G401 (cell line): ENCODE measurements around the gene DLGAP5. TPM values are rescaled to one million over a fixed set of nuclear protein-coding genes. Genes with fewer than 3 reads are reported as not detected.

Experiments used
- DNase-seq: peaks from one replicate; pipeline ENCODE4 v3.0.0-alpha.2; 2015; ENCODE audit warnings: low spot score
- in situ Hi-C: cut with HindIII; loops from 2 replicates; pipeline ENCODE4 v1.10.0; 2016; ENCODE audit warnings: low sequenced_read_pairs, mixed read lengths
- total RNA-seq: library from RNA; depleted of rRNA; stranded (reverse); fragments of >200 nt; shearing (Covaris generic); gene quantifications from 2 replicates; pipeline ENCODE4 v1.2.3, GENCODE V29; 2014

The DLGAP5 gene
- total RNA-seq, 1 experiment from 2014 or later: 109 TPM

DNA sequence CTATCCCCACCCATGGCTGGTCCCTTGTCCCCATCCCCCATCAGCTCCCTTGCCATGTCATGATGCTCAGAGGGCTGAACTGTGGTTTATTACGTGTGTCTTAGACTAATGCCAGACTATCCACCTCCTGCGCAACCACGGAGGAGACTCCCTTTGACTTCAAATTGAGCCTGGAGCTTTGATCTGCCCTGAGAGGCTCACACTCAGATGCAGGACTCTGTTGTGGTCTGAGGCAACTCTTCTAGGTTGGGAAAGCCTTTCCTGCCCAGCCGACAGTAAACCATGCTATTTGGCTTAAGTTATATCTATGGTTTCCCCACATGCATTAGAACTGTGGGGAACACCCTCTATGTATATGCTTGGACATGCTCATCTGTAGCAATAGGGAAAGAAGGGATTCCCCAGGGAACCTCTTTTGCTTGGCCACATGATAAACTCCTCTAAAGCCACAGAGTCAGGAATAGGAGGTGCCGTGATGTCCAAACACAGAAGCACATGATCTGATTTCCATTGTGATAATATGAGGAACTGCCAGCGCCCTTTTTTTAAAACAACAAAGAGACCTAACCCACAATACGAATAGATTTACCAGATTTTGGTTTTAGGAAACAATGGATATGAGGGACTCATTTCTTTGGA lies 73.5 kb downstream of the DLGAP5 start:
- DNase-seq: no peak
- in situ Hi-C loops: no loop called here

DNA sequence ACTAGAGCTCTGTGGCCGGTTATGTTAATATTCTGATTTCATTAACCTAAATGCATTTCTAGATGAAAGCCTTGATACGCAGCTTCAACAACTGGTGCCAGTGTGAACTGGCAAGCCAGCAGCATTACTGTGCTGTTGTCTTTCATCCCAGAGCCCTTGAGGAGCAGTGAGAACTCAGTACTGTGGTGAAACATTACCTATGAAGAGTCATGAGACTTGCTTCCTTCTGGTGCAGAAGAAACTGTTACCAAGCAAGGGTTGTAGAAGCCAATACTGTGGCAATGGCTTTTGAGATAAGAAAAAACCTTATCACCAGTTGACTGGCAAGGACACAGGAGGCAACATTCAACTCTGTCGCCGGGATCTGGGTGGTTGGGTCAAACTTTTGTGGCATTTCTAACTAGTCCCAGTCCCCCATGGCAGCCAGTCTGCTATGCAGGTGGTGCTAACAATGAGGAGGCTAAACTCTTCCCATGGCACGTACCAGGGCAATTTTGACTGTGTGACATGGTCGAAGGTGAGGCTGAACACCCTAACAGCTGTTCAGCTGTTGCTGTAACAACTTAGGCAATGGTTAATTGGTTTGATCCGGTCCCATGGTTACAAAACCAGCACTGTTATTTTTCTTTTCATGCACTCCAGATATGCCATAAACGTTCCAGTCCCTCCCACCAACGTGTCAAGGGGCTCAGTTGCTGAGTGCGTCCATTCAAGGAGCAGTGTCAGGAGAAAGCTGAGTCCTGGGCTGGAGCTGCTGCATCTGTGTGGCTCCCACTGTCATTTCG lies 74.9 kb downstream of the DLGAP5 start:
- DNase-seq: no peak
- in situ Hi-C loops: no loop called here

- in situ Hi-C loops: no loop called here
- DNase-seq: no peak
Measured at GRCh38 chr14:55115861-55116245, 75.5 kb downstream of the DLGAP5 start.

DNA sequence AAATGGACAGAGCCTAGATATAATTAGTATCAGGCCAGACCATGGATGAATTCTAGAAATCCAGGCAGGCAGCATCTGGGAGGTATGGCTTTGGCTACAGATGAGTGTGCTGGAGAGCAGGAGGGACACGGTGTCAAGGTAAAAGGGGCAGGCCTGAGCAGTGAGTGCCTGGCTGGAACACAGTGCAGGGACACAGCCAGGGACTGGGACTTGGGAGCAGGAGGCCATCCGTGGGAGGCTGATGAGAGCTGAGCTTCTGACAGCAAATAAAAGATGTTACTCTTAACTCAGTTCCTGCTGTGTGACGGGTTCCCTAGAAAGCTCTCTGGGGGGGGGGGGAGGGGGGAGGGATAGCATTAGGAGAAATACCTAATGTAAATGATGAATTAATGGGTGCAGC lies 75.9 kb downstream of the DLGAP5 start:
- no peak for DNase-seq
- in situ Hi-C loops: no loop called here

DNA sequence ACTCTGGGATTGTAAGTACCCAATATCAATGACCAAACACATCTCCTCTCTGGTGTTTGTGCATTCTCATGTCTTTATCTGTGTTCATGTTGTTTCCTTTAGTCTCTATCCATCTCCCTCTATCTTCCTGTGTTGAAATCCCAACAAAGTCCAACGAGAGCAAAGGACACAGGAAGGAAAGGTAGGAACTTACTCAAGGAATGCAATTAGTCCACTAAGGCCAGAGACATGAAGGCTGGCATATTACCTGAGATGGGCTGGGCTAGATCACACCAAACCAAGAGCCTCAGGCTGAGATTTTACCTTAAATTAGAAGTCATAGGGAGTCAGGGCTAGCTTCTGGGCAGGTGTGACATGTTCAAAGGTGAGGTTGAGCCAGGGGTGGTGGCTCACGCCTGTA lies 76.7 kb downstream of the DLGAP5 start:
- in situ Hi-C loops: no loop called here
- no peak for DNase-seq

DNA sequence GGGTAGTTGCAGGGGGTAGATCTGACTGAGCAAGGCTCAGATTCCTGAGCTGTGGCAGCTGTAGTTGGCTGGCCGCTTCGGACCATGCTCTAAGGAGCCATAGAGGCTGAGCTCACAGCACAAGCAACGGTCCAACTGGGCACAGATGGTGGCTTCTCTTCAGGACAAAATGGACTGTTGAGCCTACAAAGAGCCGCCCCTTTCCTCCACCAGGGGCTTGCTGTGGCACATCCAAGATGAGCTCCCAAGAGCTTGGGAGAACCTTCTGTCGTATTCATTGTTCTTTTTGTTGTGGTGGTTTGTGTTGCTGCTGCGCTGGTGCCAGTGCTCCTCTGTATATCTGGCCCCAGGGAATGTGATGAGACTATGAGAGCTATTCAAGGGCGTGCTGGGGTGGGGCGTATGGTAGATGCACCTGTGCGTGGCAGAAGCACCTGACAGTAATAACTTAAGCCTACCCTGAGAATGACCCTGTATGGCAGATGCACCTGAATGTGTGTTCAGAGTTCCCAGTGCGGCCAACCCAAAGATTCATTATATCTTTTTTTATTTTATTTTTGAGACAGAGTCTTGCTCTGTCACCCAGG lies 80.2 kb downstream of the DLGAP5 start:
- DNase-seq: no peak
- in situ Hi-C loops: no loop called here

- in situ Hi-C loops: no loop called here
- DNase-seq: no peak
Measured at GRCh38 chr14:55109836-55110235, 81.5 kb downstream of the DLGAP5 start.

- in situ Hi-C loops: no loop called here
- DNase-seq: peak; percentile 76
Measured at GRCh38 chr14:55107766-55108554, 83.4 kb downstream of the DLGAP5 start.

GRCh38 chr14:55105991-55106390 lies 85.4 kb downstream of the DLGAP5 start:
- in situ Hi-C loops: no loop called here
- DNase-seq: no peak

DNA sequence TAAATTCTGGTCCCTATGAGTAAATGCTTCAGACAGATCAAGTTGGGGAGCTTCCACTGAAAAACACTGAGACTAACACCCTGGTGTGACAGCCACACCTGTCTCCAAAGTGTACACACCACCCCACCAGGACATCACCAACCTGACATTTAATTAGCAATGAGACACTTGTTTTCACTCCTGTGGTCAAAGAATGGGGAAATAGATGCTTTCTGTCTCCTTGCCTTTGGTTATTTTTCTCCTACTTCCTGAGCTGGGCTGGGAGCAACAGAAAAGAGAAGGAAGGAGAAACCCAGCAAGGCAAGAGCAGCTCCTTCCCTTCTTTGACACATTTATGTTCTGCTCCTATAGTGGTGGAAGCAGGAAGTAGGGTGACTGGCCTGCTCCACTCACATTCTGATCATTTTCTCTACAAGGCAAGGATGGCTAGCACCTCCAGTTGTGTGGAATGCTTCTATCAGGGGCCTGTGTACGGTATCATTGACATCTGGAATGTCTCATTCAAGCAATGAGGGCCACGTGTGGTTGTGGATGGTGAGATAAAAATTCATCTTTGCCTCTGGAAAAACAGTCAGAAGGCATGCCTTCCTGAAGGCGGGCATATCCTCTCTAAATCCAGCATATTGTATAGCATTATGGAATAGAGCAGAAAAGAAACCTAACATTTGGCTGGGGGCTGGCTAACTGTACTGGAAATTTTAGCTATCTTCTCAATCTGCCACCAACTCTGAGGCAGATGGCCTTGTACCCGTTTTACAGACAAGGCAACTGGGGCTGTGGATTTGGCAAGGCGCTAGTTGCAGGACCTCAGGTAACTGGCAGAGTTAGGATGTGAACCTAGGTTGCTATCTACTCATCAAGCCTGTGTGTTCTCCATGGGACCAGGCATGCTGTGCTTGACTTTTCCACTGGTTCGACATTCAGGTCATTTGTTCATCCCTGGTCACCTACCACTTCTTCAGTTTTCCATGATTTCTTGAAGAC lies 87.1 kb downstream of the DLGAP5 start:
- in situ Hi-C loops: no loop called here
- DNase-seq: no peak

DNA sequence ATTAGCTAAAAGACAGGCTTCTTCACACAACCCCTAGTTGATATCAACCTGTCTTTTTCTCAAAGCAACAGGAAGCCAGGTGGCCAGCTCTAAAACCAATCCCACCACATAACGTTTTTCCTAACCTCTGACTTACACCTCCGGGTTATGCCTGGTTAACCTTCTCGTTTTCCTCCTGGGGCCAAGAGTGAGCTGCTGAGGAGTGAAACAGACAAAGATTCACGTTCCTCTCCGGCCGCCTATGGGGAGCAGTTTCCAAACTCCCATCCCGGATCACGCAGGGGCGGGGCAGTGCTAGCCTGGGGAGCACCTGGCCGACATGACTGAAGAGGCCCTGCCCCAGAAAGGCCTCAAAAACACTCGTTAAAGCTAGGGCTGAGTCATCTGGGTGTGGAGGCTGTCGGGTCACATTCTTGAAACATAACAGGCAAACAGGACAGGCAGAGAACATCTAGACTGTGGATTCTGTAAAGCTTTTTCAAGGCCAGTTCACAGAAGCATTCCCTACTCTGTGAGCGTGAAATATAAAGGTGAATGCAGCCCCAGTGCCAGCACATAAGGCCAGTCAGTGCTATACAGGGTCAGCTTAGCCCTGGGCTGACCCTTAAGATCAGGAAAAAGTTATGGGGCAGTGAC lies 88.3 kb downstream of the DLGAP5 start:
- peak; percentile 39 for DNase-seq
- in situ Hi-C loops: no loop called here

DNA sequence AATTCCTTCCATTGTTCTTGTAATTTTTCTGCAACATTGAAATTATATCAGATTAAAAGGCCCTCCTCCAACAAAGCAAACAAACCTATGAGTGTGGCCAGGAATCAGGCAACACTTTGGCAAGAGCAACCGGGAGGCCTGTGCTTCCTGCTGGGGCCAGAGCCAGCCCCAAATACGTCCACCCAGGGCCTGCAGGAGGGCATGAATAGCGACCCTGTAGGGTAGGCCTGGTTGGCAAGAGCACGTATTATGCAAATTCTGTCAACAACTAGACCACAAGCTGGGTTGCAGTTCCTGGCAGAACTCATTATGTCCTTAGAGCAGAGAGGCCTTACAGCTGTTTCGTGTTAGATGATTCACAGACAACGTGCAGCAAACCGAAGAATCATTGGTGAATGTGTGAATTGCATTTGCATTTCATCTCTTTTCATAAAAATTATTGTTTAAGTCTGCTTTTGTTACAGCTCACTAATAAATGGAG lies 89.2 kb downstream of the DLGAP5 start:
- peak; percentile 92 for DNase-seq
- in situ Hi-C loops: no loop called here

DNA sequence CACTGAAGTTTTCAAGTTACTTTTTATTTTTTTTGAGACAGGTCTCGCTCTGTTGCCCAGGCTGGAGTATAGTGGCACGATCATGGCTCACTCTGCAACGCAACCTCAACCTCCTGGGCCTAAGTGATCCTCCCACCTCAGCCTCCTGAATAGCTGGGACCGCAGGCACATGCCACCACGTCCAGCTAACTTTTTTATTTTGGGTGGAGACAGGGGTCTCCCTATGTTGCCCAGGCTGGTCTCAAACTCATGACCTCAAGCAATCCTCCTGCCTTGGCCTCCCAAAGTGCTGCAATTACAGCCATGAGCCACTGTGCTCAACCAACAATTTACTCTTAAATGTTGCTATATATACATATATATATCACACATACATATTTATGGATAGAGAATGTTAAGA lies 89.7 kb downstream of the DLGAP5 start:
- no peak for DNase-seq
- in situ Hi-C loops: no loop called here

- in situ Hi-C loops: no loop called here
- DNase-seq: no peak
Measured at GRCh38 chr14:55099756-55100155, 91.6 kb downstream of the DLGAP5 start.

GRCh38 chr14:55098561-55098898 lies 92.9 kb downstream of the DLGAP5 start:
- DNase-seq: no peak
- in situ Hi-C loops: no loop called here
